GM18907 (cell line): ENCODE results near the gene EIF1B.

Source experiments
- ATAC-seq: cut with Tn5 transposase; IDR thresholded peaks from one replicate; pipeline ENCODE4 v1.9.1; 2021; ENCODE audit warnings: mild to moderate bottlenecking, moderate library complexity; ENCODE audit not compliant: unreplicated experiment

Gene EIF1B

DNA sequence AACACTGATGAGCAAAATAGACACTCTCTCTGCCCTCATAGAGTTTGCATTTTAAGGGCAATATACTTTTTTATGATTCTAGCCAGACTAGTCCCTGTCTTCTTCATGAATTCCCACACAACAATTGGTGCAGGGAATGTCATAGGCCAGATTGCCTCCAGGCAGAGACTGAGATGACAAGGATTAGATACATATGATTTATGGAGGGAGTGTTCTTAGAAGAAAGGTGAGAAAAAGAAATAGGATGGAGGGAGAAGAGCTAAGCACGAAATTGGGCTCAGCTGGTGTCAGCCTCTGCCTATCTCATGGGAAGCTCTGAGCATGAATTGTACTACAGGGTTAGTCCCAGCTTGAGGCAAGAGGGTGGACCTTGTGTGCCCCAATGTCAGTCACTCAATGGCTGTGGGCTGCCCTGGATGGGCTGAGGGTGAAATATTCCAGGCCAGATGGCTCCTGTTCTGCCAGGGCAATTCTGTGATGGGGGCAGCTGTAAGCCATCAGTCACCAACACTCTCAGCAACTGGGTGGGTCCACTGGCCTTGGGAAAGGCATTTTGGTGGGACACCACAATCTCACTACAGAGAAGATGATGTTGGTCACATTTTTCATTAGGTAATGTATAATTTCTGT lies 31.1 kb downstream of the EIF1B start:
- ATAC-seq, result no peak

DNA sequence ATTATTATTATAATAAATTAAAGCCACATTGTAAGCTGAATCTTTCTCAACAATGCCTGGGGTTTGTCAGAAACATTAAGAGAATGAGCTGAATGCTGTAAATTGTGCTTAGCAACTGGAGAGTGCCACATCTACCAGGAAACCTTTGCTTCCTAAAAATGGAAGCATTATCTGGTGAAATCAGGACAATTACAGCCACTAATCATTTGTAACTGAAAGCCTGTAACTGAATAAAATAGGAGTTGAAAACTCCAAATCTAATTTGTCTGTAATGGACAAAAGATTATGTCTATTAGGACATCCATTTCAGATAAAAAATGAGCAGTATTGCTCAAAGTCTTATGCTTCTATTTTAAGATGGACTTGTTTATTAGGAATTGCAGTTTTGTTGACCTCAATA lies 32.2 kb downstream of the EIF1B start:
- ATAC-seq, result no peak

DNA sequence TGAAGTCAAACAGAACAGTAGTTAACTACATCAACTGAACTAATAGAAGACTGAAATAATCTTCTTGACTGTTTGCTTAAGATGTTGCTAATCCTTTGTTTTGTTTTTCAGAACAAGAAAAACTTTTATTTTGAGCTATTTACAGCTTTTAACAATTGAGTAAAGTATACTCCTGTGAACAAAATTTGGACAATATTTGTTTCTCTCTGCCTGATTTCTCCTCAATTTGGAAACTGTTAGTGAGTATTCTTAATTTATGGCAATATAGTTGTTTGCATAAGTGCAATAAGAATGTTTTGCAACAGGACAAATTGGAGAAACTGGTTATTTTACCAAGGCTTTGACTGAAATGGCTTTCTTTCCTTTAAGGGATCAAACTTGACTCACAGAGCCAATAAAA lies 41.0 kb downstream of the EIF1B start:
- ATAC-seq, result no peak

DNA sequence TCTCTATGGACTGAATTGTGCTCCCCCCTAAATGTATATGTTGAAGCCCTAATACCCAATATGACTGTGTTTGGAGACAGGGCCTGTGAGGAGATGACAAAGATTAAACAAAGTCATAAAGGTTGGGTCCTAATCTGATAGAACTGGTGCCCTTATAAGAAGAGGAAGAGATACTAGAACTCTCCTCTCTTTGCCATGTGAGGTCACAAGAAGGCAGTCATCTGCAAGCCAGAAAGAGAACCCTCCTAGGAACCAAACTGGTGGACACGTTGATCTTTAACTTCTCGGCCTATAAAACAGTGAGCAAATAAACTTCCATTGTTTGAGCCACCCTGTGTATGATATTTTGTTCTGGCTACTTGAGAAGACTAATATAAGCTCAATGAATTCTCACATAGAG lies 45.9 kb downstream of the EIF1B start:
- ATAC-seq, result no peak

DNA sequence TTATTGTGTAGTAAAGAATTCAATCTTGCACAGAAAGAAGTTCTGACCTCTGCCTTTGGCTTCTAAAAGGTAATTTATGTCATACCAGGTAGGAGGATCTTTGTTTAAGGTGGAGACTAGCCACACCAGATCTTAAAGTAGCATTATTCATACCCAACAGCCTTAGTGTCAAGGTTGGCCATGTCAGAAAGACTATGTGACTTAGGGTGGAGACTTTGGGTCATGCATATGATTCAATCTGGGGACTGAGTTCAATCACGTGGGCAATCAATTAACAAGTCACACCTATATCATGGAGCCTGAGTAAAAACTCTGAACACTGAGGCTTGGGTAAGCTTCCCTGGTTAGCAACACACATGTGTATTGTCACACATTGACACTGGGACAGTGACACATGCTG lies 48.9 kb downstream of the EIF1B start:
- ATAC-seq, result no peak
